K562 (cell line): ENCODE data around the gene C10orf95. TPM values are rescaled to one million over a fixed set of nuclear protein-coding genes. Genes with fewer than 3 reads are reported as not detected.

Experiments used
- CREM ChIP-seq: IDR thresholded peaks from 2 replicates; pipeline ENCODE4 v1.6.1; 2014; ENCODE audit warnings: antibody characterized with exemption, low read depth
- EP300 ChIP-seq: IDR thresholded peaks from 2 replicates; pipeline ENCODE4 v1.6.1; 2012; ENCODE audit warnings: low read length, improper control_type of control experiment
- HDAC6 ChIP-seq: IDR thresholded peaks from 2 replicates; pipeline ENCODE4 v1.6.1; 2012; ENCODE audit warnings: low read depth, mild to moderate bottlenecking, control low read depth, inconsistent platforms, low read length, moderate library complexity
- MTA2 ChIP-seq: fragments of 450-650 bp; IDR thresholded peaks from 2 replicates; pipeline ENCODE4 v1.6.1; 2016; ENCODE audit warnings: low read depth
- MTF1 ChIP-seq: fragments of 250-450 bp; sonication (Bioruptor Pico); IDR thresholded peaks from 2 replicates; pipeline ENCODE4 v1.9.0; 2021; ENCODE audit warnings: moderate library complexity, mild to moderate bottlenecking, inconsistent platforms, borderline replicate concordance
- NELFE ChIP-seq: IDR thresholded peaks from 2 replicates; pipeline ENCODE4 v1.6.1; 2011; ENCODE audit warnings: mild to moderate bottlenecking; ENCODE audit not compliant: insufficient read depth, insufficient read length
- NR1H2 ChIP-seq: sonication (generic); formaldehyde crosslinking; IDR thresholded peaks from 2 replicates; pipeline ENCODE4 v1.4.0; 2020; ENCODE audit warnings: mild to moderate bottlenecking, missing genetic modification reagents
- POLR2A ChIP-seq: fragments of 450-650 bp; conservative IDR thresholded peaks from 2 replicates; pipeline ENCODE4 v1.6.1; 2016
- POLR2B ChIP-seq: fragments of 450-650 bp; IDR thresholded peaks from 2 replicates; pipeline ENCODE4 v1.6.1; 2018; ENCODE audit warnings: low read depth; ENCODE audit not compliant: partially characterized antibody
- POLR3G ChIP-seq: IDR thresholded peaks from 2 replicates; pipeline ENCODE4 v1.6.1; 2011; ENCODE audit not compliant: insufficient read length, insufficient replicate concordance; ENCODE audit errors: extremely low read depth
- RCOR1 ChIP-seq, 2 experiments: IDR thresholded peaks; 2 replicates each; pipeline ENCODE4 v1.6.1; 2012; ENCODE audit warnings: low read depth in 2 of 2, low read length in 2 of 2, borderline replicate concordance in 1 of 2, improper control_type of control experiment in 1 of 2
- TARDBP ChIP-seq: fragments of 450-650 bp; IDR thresholded peaks from 2 replicates; pipeline ENCODE4 v1.6.1; 2016
- ZNF282 ChIP-seq: sonication (generic); formaldehyde crosslinking; IDR thresholded peaks from 2 replicates; pipeline ENCODE4 v1.8.1; 2023; ENCODE audit warnings: missing genetic modification reagents
- ZNF3 ChIP-seq: fragments of 250-450 bp; sonication (Bioruptor Pico); IDR thresholded peaks from 2 replicates; pipeline ENCODE4 v1.5.0; 2021; ENCODE audit warnings: mild to moderate bottlenecking, moderate library complexity
- ZNF311 ChIP-seq: fragments of 250-450 bp; sonication (Bioruptor Pico); IDR thresholded peaks from 2 replicates; pipeline ENCODE4 v1.4.0; 2020; ENCODE audit warnings: mild to moderate bottlenecking, moderate library complexity
- ZNF324 ChIP-seq: fragments of 250-450 bp; sonication (Bioruptor Pico); IDR thresholded peaks from 2 replicates; pipeline ENCODE4 v1.4.0; 2020; ENCODE audit warnings: mild to moderate bottlenecking
- ZNF507 ChIP-seq: conservative IDR thresholded peaks from 2 replicates; pipeline ENCODE4 v1.6.1; 2017; ENCODE audit warnings: missing genetic modification characterization, missing compliant biosample characterization
- ZNF644 ChIP-seq: fragments of 200-800 bp; sonication (Bioruptor generic); IDR thresholded peaks from 2 replicates; pipeline ENCODE4 v1.6.1; 2016; ENCODE audit warnings: low read depth, missing genetic modification characterization, missing compliant biosample characterization
- ZNF764 ChIP-seq: fragments of 250-450 bp; sonication (Bioruptor Pico); IDR thresholded peaks from 2 replicates; pipeline ENCODE4 v1.4.0; 2020; ENCODE audit warnings: low read depth, mild to moderate bottlenecking, moderate library complexity
- ZNF830 ChIP-seq: fragments of 250-450 bp; sonication (Bioruptor Pico); IDR thresholded peaks from 2 replicates; pipeline ENCODE4 v1.5.0; 2021; ENCODE audit warnings: mild to moderate bottlenecking
- polyA plus RNA-seq, 8 experiments: library from polyadenylated mRNA; depleted of rRNA in 4 of 8; stranded (reverse) in 5 of 8; unstranded in 3 of 8; fragments of >200 nt; fragmentation: Nextera tagmentation in 2 of 8; fragmentation: Illumina TruSeq in 1 of 8; extraction: Ambion mirVana in 2 of 8; extraction: Trizol in 1 of 8; gene quantifications; 2 replicates each; pipeline versions ENCODE4 v1.2.1 to v1.2.3, GENCODE V29; 2011 to 2014; ENCODE audit warnings: inconsistent platforms in 1 of 8, missing spikeins in 1 of 8
- total RNA-seq, 7 experiments: library from RNA; depleted of rRNA in 6 of 7; stranded (reverse); fragments of >200 nt in 6 of 7; fragmentation: Illumina TruSeq in 2 of 7; extraction: Trizol in 2 of 7; gene quantifications; 2 replicates each; pipeline versions ENCODE4 v1.2.1 to v1.2.3, GENCODE V29; 2011 to 2021; ENCODE audit warnings: low replicate concordance in 1 of 7
- TF ChIP-seq, protein P1 (sequence below): fragments of 450-650 bp; formaldehyde crosslinking; IDR thresholded peaks from 2 replicates; pipeline ENCODE4 v1.4.0; 2022; ENCODE audit warnings: mild to moderate bottlenecking, moderate library complexity
- TF ChIP-seq, protein P2 (sequence below), 3 experiments: fragments of 200-800 bp in 1 of 3; fragments of 250-450 bp in 1 of 3; fragments of 450-650 bp in 1 of 3; sonication (Bioruptor Pico) in 1 of 3; sonication (Bioruptor generic) in 1 of 3; formaldehyde crosslinking in 1 of 3; IDR thresholded peaks; 2 replicates each; pipeline versions ENCODE4 v1.6.1 to v1.8.0; 2016 to 2022; ENCODE audit warnings: mild to moderate bottlenecking in 2 of 3, missing genetic modification characterization in 2 of 3, missing compliant biosample characterization in 1 of 3, moderate library complexity in 1 of 3
- TF ChIP-seq, protein P3 (sequence below): fragments of 250-450 bp; sonication (Bioruptor Pico); IDR thresholded peaks from 2 replicates; pipeline ENCODE4 v1.5.0; 2021
- TF ChIP-seq, protein P4 (sequence below): IDR thresholded peaks from 2 replicates; pipeline ENCODE4 v1.6.1; 2016; ENCODE audit warnings: missing genetic modification characterization, missing compliant biosample characterization

The C10orf95 gene
- total and polyA plus RNA-seq, 9 of the 15 experiments (the other 6 are each of a cell fraction or from before 2014, with no cell fraction given) = 0.03 to 0.41 (median 0.17) TPM; not detected in 1

DNA sequence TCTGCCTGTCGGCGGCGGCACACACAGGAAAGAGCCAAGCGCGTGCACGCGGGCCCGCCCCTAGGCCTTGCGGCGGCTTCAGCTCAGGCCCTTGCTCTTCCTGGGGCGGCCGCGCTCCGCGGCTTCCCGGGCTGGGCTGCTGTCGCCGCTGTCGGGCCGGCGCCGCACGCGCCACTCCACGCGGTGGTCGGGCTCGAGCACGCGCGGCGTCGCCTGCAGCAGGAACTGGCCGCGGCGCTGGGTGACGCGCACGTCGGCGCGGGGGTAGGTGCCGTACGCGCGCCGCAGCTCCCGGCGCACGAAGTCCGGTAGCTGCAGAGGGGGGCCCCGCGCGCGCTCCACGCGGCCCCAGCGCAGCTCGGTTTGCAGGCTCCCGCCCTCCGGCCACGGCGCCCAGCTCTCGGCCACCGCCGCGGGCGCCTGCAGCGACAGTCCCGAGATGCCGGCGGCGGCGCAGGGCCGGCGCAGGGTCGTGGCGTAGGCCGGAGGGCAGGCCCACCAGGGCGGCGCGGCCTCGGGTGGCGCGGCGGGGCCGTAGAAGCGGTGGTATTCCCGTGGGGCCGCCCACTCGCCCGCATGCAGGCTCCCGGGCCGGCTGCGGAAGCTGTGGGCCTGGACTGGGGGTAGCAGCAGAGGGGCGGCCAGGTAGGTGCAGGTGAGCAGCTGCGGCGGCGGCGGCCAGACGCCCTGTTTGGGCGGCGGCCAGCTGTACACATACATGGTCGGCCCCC is 804 bp downstream of the C10orf95 start (continued):
- TF ChIP-seq ZNF830 (CRISPR knock-in tag) = no peak
- TF ChIP-seq MTA2 = no peak
- no peak for TF ChIP-seq ZNF324 (CRISPR knock-in tag)
- no peak for TF ChIP-seq ZNF764 (CRISPR knock-in tag)
- no peak for TF ChIP-seq MTF1
- TF ChIP-seq ZNF507 (tag) = no peak
- TF ChIP-seq ZNF282 = no peak
- TF ChIP-seq POLR2B = no peak
- no peak for TF ChIP-seq NELFE
- no peak for TF ChIP-seq ZNF311 (CRISPR knock-in tag)
- no peak for TF ChIP-seq HDAC6
- no peak for TF ChIP-seq POLR3G
- TF ChIP-seq, protein P1, sequence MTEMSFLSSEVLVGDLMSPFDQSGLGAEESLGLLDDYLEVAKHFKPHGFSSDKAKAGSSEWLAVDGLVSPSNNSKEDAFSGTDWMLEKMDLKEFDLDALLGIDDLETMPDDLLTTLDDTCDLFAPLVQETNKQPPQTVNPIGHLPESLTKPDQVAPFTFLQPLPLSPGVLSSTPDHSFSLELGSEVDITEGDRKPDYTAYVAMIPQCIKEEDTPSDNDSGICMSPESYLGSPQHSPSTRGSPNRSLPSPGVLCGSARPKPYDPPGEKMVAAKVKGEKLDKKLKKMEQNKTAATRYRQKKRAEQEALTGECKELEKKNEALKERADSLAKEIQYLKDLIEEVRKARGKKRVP (CRISPR knock-in tag) = no peak
- TF ChIP-seq, protein P2, sequence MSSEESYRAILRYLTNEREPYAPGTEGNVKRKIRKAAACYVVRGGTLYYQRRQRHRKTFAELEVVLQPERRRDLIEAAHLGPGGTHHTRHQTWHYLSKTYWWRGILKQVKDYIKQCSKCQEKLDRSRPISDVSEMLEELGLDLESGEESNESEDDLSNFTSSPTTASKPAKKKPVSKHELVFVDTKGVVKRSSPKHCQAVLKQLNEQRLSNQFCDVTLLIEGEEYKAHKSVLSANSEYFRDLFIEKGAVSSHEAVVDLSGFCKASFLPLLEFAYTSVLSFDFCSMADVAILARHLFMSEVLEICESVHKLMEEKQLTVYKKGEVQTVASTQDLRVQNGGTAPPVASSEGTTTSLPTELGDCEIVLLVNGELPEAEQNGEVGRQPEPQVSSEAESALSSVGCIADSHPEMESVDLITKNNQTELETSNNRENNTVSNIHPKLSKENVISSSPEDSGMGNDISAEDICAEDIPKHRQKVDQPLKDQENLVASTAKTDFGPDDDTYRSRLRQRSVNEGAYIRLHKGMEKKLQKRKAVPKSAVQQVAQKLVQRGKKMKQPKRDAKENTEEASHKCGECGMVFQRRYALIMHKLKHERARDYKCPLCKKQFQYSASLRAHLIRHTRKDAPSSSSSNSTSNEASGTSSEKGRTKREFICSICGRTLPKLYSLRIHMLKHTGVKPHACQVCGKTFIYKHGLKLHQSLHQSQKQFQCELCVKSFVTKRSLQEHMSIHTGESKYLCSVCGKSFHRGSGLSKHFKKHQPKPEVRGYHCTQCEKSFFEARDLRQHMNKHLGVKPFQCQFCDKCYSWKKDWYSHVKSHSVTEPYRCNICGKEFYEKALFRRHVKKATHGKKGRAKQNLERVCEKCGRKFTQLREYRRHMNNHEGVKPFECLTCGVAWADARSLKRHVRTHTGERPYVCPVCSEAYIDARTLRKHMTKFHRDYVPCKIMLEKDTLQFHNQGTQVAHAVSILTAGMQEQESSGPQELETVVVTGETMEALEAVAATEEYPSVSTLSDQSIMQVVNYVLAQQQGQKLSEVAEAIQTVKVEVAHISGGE (CRISPR knock-in tag; IDR thresholded peaks at IDR 0.05) = peak in 1 of 3 experiments; percentile 73; a peak in 2 of 6 replicates
- TF ChIP-seq EP300 = no peak
- no peak for TF ChIP-seq ZNF644
- TF ChIP-seq, protein P3, sequence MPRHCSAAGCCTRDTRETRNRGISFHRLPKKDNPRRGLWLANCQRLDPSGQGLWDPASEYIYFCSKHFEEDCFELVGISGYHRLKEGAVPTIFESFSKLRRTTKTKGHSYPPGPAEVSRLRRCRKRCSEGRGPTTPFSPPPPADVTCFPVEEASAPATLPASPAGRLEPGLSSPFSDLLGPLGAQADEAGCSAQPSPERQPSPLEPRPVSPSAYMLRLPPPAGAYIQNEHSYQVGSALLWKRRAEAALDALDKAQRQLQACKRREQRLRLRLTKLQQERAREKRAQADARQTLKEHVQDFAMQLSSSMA (CRISPR knock-in tag) = no peak
- 0 out of 2 replicates have a peak, but pooled peaks have one; percentile 50 for TF ChIP-seq NR1H2
- no peak; a peak in 1 of 4 replicates for TF ChIP-seq RCOR1 (IDR thresholded peaks at IDR 0.05; ENCODE audit: borderline replicate concordance in 1 of 2, low read depth in 2 of 2, low read length in 2 of 2)
- TF ChIP-seq, protein P4, sequence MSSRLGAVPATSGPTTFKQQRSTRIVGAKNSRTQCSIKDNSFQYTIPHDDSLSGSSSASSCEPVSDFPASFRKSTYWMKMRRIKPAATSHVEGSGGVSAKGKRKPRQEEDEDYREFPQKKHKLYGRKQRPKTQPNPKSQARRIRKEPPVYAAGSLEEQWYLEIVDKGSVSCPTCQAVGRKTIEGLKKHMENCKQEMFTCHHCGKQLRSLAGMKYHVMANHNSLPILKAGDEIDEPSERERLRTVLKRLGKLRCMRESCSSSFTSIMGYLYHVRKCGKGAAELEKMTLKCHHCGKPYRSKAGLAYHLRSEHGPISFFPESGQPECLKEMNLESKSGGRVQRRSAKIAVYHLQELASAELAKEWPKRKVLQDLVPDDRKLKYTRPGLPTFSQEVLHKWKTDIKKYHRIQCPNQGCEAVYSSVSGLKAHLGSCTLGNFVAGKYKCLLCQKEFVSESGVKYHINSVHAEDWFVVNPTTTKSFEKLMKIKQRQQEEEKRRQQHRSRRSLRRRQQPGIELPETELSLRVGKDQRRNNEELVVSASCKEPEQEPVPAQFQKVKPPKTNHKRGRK (tag) = no peak
- TF ChIP-seq CREM = peak; percentile 68
- no peak for TF ChIP-seq POLR2A
- no peak for TF ChIP-seq ZNF3 (CRISPR knock-in tag)
- 0 out of 2 replicates have a peak, but pooled peaks have one; percentile 32 for TF ChIP-seq TARDBP
